Epithelial cell of alveolus of lung (primary cell): ENCODE results near the gene RCOR2. TPM values are rescaled to one million over a fixed set of nuclear protein-coding genes. Genes with fewer than 3 reads are reported as not detected.

ENCODE experiments used
- total RNA-seq: library from RNA; depleted of rRNA; stranded (reverse); fragments of >200 nt; gene quantifications from 2 replicates; pipeline ENCODE4 v1.2.1, GENCODE V29; 2015

RCOR2 gene
- total RNA-seq, result 6.9 and 10.9 TPM in 2 replicates

DNA sequence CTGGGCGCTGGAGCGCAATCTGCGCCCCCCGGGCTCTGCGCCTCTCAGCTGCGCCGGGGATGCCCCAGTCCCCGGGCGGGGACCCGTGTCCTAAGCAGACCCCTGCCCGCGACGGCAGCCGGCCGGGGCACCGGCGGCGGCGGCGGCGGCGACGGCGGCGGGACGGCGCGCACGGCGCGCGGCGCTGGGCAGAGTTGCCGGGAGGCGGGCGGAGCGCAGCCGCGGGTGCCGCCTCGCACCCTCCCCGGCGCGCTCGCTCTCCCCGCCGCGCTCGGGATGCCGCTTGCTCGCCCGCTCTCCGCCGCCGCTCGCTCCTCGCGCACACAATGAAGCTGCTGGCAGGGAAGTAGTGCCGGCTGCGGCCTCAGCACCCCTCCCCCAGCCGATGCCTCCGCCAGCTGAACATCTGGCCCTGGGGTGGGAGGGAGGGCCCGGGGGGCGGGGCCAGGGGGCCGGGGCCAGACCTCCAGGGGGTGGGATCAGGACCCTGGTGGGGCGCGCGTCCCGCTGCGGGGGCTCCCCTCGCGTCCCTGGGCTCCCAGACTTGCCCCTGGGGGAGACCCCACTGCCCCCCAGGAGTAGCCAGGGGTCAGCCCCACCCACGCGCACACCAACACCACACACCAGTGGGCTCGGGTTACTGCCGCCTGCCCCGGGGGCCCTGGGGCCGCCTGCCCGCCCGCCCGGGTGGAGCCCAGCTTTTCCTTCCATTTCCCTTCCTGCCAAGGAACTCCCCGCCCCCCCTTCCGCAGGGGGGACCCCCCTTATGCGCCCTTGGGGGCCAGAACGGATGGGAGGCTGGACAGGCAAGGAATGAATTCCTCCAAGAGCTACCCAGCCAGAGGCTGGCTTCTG lies at the start of gene RCOR2:
TSS of gene RCOR2 (minus strand) at position 328 of the 855 bp plus-strand sequence. CDS start 708 bp downstream, outside the sequence.

GRCh38 chr11:63938479-63939396 lies 21.8 kb upstream of the RCOR2 start, which contains the start of gene NAA40:
NAA40 (plus strand) TSS chr11:63939002; CDS start chr11:63939097, 95 bp downstream.

Other genes with a start within 250 kb of the RCOR2 start
- 51.7 and 57.1 TPM in 2 replicates for gene ATL3, start 245.8 kb downstream of the RCOR2 start, total RNA-seq
- 92.4 and 115 TPM in 2 replicates for gene RTN3, start 235.7 kb downstream of the RCOR2 start, total RNA-seq
- 8.8 and 44.0 TPM in 2 replicates for gene ZFTA, start 148.4 kb downstream of the RCOR2 start, total RNA-seq
- 24.4 and 31.0 TPM in 2 replicates for gene SPINDOC, start 103.7 kb downstream of the RCOR2 start, total RNA-seq
- 15.4 and 16.0 TPM in 2 replicates for gene MARK2, start 78.1 kb downstream of the RCOR2 start, total RNA-seq
- gene NAA40, start 21.8 kb upstream of the RCOR2 start, total RNA-seq, result 7.0 and 12.5 TPM in 2 replicates
- gene COX8A, start 57.5 kb upstream of the RCOR2 start, total RNA-seq, result 346 and 593 TPM in 2 replicates
- 111 and 141 TPM in 2 replicates for gene OTUB1, start 69.3 kb upstream of the RCOR2 start, total RNA-seq
- gene FLRT1, start 118.8 kb upstream of the RCOR2 start, total RNA-seq, result 0.26 and 0.56 TPM in 2 replicates
- gene MACROD1, start 248.9 kb upstream of the RCOR2 start, total RNA-seq, result 18.4 and 41.7 TPM in 2 replicates